Tibial artery (tissue), 4 donors: ENCODE data around the gene KCNJ5.

Source experiments
- DNase-seq, 2 donors: peaks; one replicate each; pipeline ENCODE4 v3.0.0-alpha.2; 2019
- H3K27ac ChIP-seq, 2 donors: fragments of 200-600 bp; sonication (generic) in 1 of 2; 1 replicate in 1 of 2; 2 replicates in 1 of 2; pipeline ENCODE4 v1.5.1; 2018 to 2019; ENCODE audit warnings: mild to moderate bottlenecking in 1 of 2
- H3K27me3 ChIP-seq, 2 donors: fragments of 200-600 bp; sonication (generic) in 1 of 2; one replicate each; pipeline versions ENCODE4 v1.5.1 to v1.6.0; 2016 to 2019
- H3K36me3 ChIP-seq, 3 donors: fragments of 200-600 bp; sonication (generic) in 2 of 3; one replicate each; pipeline ENCODE4 v1.5.1; 2016 to 2019; ENCODE audit warnings: mild to moderate bottlenecking in 2 of 3
- H3K4me1 ChIP-seq, 4 donors: fragments of 200-600 bp; sonication (generic) in 2 of 4; 1 replicate in 3 of 4; 2 replicates in 1 of 4; pipeline ENCODE4 v1.5.1; 2016 to 2019
- H3K4me3 ChIP-seq, 2 donors: fragments of 200-600 bp; sonication (generic) in 1 of 2; 1 replicate in 1 of 2; 2 replicates in 1 of 2; pipeline ENCODE4 v1.5.1; 2018 to 2019; ENCODE audit warnings: mild to moderate bottlenecking in 2 of 2
- H3K9me3 ChIP-seq, 3 donors: fragments of 200-600 bp; sonication (generic) in 1 of 3; one replicate each; pipeline ENCODE4 v1.5.1; 2016 to 2019
- intact Hi-C: fragments of 100-400 bp; cut with DNase I; formaldehyde crosslinking; loops from one replicate; pipeline ENCODE4 v1.15.0; 2023; ENCODE audit warnings: low total_unique reads
- TF ChIP-seq, protein P1 (sequence below), 2 experiments: fragments of 200-600 bp in 1 of 2; fragments of 450-650 bp in 1 of 2; IDR thresholded peaks; one replicate each; pipeline ENCODE4 v1.5.1; 2017 to 2019; ENCODE audit warnings: antibody characterized with exemption in 2 of 2, mild to moderate bottlenecking in 1 of 2, moderate library complexity in 1 of 2

The KCNJ5 gene

DNA sequence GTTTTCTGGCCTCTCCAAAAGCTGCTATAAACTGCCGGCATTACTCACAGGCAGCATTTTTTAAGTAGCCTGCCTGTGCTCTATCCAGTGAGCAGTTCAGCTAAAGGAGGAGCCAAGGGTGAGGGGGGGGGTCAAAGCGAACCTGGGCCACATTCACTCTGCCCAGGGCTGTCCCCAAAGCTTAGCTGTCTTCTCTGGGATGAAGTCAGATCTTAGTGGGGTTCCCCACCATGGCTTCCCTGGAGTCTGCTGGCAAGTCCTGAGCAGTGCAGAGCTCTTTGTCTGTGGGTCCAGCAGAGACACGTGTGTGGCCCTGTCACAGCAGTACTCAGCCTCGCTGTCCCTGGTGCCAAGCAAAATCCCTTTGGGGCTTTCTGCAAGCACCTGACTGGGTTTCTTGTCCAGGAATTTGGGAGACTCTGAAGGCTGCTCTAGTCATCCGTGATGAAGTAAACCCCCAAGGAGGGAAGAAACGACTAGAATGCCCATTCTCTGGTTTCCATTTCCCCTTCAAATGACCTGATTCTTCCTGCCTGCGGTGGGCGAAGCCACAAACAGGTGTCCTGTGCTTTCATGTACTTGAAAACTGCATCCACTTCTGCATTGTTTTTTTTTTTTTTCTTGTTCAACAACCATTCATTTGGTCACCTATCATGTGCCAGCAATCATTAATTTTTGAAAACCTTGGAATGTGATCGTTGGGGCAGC lies 2.6 kb downstream of the KCNJ5 start:
- TF ChIP-seq, protein P1, sequence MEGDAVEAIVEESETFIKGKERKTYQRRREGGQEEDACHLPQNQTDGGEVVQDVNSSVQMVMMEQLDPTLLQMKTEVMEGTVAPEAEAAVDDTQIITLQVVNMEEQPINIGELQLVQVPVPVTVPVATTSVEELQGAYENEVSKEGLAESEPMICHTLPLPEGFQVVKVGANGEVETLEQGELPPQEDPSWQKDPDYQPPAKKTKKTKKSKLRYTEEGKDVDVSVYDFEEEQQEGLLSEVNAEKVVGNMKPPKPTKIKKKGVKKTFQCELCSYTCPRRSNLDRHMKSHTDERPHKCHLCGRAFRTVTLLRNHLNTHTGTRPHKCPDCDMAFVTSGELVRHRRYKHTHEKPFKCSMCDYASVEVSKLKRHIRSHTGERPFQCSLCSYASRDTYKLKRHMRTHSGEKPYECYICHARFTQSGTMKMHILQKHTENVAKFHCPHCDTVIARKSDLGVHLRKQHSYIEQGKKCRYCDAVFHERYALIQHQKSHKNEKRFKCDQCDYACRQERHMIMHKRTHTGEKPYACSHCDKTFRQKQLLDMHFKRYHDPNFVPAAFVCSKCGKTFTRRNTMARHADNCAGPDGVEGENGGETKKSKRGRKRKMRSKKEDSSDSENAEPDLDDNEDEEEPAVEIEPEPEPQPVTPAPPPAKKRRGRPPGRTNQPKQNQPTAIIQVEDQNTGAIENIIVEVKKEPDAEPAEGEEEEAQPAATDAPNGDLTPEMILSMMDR (IDR thresholded peaks at IDR 0.05), result no peak
- no peaks in the 10 kb centered on the region for H3K9me3 ChIP-seq
- H3K27ac ChIP-seq, result no peak overlapping the region
- intact Hi-C loops, result no loop called here
- H3K27me3 ChIP-seq, result peaks cover 0 to 3% of the 10 kb centered on the region in 2 donors
- H3K4me3 ChIP-seq, result no peak overlapping the region
- peaks cover 0 to 49% (median 17%) of the 10 kb centered on the region in 4 donors for H3K4me1 ChIP-seq
- DNase-seq, result no peak
- H3K36me3 ChIP-seq, result no peaks in the 10 kb centered on the region

DNA sequence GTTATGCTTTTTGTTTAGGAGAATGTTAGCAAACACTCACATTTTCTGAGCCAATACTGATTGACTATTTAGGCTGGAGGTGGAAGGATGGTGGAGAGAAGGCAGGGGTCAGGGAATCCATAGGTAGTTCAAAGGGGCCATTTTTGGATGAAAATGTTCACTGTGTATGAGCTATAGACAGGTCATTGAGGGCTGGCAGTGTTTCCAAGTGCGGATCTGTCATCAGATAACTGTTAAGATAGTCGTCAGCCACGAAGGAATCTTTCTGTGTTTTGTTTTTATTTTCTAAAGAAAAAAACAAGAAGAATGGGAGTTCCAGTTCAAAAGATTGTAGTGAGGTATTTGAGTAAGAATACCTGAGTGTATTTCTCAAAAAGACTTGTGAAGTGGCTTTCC lies 3.1 kb downstream of the KCNJ5 start:
- H3K27me3 ChIP-seq, result peaks cover 0 to 3% of the 10 kb centered on the region in 2 donors
- no peak for DNase-seq
- no peak overlapping the region for H3K4me3 ChIP-seq
- peaks cover 0 to 49% (median 17%) of the 10 kb centered on the region in 4 donors for H3K4me1 ChIP-seq
- H3K27ac ChIP-seq, result no peak overlapping the region
- TF ChIP-seq, protein P1 (IDR thresholded peaks at IDR 0.05), result no peak
- no peaks in the 10 kb centered on the region for H3K36me3 ChIP-seq
- H3K9me3 ChIP-seq, result no peaks in the 10 kb centered on the region
- intact Hi-C loops, result no loop called here

DNA sequence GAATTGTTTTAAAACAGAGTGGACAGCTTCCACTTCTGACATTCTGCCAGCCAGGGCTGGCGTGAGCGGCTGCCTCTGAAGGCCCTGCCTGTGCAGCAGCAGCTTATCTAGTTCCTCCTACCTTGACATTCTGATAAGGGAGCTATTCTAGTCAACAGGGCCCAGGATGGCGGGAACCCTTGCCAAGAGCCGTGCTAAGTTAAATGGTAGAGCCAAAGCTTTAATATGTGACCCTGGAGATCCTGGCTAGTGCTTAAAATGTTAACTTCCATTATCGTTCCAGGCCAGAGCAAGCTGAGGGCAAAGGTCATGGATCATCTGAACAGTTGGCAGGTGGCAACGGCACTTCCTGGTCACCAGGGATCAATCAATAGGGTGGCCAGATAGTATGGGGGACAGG lies 3.5 kb downstream of the KCNJ5 start:
- Histone ChIP-seq H3K4me1 (peaks cover 0 to 49% (median 17%) of the 10 kb centered on the region in 4 donors), H3K4me3 (no peak overlapping the region), H3K27me3 (peaks cover 0 to 3% of the 10 kb centered on the region in 2 donors), H3K9me3 (no peaks in the 10 kb centered on the region), H3K27ac (no peak overlapping the region), H3K36me3 (no peaks in the 10 kb centered on the region)
- intact Hi-C loops, result no loop called here
- no peak for DNase-seq
- TF ChIP-seq, protein P1 (IDR thresholded peaks at IDR 0.05), result no peak

DNA sequence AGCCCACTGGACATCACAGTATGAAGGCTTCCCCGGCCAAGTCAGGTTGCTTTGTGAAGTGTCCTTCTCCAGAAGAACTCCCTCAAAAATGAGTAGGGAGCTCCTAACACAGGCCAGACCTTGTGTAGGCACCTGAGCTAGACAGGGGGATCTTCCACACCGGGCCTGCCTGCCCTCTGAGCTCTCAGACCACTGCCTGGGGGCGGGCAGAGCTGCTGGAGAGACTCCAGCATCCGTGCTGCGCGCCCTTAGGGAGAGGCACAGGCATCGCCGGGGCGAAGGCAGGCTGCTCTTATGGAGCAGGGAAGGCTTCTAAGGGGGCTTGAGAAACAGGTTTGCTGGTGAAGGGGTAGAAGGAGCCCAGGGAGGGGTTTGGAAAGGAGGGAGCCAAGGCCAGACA lies 4.4 kb downstream of the KCNJ5 start:
- Histone ChIP-seq H3K4me1 (peaks cover 0 to 43% (median 11%) of the 10 kb centered on the region in 4 donors), H3K27ac (no peak overlapping the region), H3K27me3 (no peaks in the 10 kb centered on the region), H3K9me3 (no peaks in the 10 kb centered on the region), H3K36me3 (no peaks in the 10 kb centered on the region), H3K4me3 (no peak overlapping the region)
- TF ChIP-seq, protein P1 (IDR thresholded peaks at IDR 0.05), result no peak
- no peak for DNase-seq
- intact Hi-C loops, result no loop called here

DNA sequence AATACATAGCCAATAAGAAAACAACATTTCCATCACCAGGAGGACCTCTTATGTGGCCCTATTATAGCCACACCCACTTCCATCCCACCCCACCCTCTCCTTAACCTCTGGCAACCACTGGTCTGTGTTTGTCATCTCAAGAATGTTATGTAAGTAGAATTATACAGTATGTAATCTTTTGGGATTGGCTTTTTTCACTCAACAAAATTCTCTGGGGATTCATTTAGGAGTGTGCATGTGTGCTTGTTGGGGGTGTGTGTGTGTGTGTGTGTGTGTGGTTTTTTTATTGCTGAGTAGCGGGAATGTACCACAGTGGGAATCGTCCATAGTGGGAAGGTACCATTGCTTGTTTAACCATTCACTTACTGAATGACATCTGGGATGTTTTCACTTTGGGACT lies 5.2 kb downstream of the KCNJ5 start:
- intact Hi-C loops, result no loop called here
- Histone ChIP-seq H3K27ac (no peak overlapping the region), H3K9me3 (no peaks in the 10 kb centered on the region), H3K36me3 (no peaks in the 10 kb centered on the region), H3K4me1 (peaks cover 0 to 35% (median 6%) of the 10 kb centered on the region in 4 donors), H3K27me3 (no peaks in the 10 kb centered on the region), H3K4me3 (no peak overlapping the region)
- TF ChIP-seq, protein P1 (IDR thresholded peaks at IDR 0.05), result no peak
- DNase-seq, result no peak
